PC-3 (cell line): ENCODE results near the gene CABP1.

Experiments used
- CTCF ChIP-seq: fragments of 300-600 bp; sonication (generic); conservative IDR thresholded peaks from 2 replicates; pipeline ENCODE4 v1.5.1; 2017; ENCODE audit warnings: antibody characterized with exemption, low read depth, mild to moderate bottlenecking, low read length
- EZH2phosphoT487 ChIP-seq: fragments of 300-600 bp; sonication (generic); IDR thresholded peaks from 2 replicates; pipeline ENCODE4 v1.6.1; 2018; ENCODE audit warnings: mild to moderate bottlenecking, antibody characterized with exemption, low read length, borderline replicate concordance

GRCh38 chr12:120674097-120674636 lies 33.7 kb downstream of the CABP1 start:
- TF ChIP-seq CTCF (no peak), EZH2phosphoT487 (no peak)
